GM10248 (cell line): ENCODE measurements around the gene CDH23.

Experiments used
- CTCF ChIA-PET: fragments of 300-600 bp; sonication (Branson Sonifier 250); formaldehyde crosslinking; extraction: SDS; loops from one replicate; lab custom pipeline; 2021; ENCODE audit warnings: antibody characterized with exemption; lab: Yijun Ruan, JAX
- POLR2A ChIA-PET: fragments of 350-650 bp; sonication (Branson Sonifier 250); formaldehyde crosslinking; extraction: SDS; loops from one replicate; lab custom pipeline; 2020; ENCODE audit warnings: antibody characterized with exemption; lab: Yijun Ruan, JAX
- DNase-seq: peaks from one replicate; pipeline ENCODE4 v3.0.0; 2012; ENCODE audit errors: extremely low spot score
- TF ChIP-seq, protein P1 (sequence below): IDR thresholded peaks from 2 replicates; pipeline ENCODE4 v1.5.1; 2012; ENCODE audit warnings: mild to moderate bottlenecking, low read depth; ENCODE audit errors: extremely low read depth, missing control alignments, control extremely low read depth

The CDH23 gene

DNA sequence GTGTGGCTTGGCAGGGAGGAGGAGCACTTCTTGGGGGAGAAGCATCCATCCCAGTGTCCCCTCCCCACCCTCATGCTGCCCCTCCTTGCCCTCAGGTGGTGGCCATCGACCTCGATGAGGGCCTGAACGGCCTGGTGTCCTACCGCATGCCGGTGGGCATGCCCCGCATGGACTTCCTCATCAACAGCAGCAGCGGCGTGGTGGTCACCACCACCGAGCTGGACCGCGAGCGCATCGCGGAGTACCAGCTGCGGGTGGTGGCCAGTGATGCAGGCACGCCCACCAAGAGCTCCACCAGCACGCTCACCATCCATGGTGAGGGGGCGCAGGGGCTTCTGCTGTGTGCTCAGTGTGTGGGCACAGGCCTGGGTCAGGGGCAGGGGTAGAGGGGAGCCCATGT, 308.1 kb downstream of the CDH23 start:
- DNase-seq, result no peak
- TF ChIP-seq, protein P1, sequence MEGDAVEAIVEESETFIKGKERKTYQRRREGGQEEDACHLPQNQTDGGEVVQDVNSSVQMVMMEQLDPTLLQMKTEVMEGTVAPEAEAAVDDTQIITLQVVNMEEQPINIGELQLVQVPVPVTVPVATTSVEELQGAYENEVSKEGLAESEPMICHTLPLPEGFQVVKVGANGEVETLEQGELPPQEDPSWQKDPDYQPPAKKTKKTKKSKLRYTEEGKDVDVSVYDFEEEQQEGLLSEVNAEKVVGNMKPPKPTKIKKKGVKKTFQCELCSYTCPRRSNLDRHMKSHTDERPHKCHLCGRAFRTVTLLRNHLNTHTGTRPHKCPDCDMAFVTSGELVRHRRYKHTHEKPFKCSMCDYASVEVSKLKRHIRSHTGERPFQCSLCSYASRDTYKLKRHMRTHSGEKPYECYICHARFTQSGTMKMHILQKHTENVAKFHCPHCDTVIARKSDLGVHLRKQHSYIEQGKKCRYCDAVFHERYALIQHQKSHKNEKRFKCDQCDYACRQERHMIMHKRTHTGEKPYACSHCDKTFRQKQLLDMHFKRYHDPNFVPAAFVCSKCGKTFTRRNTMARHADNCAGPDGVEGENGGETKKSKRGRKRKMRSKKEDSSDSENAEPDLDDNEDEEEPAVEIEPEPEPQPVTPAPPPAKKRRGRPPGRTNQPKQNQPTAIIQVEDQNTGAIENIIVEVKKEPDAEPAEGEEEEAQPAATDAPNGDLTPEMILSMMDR, result no peak
- POLR2A ChIA-PET, result no interaction called here
- CTCF ChIA-PET, result interaction anchor here (0.8 to 11.1 kb wide), 9 partner anchors 10 to 385 kb away, joined by 3 to 168 read pairs (median 4); partner anchors contain the start of gene SLC29A3

- POLR2A ChIA-PET, result no interaction called here
- TF ChIP-seq, protein P1, result no peak
- DNase-seq, result no peak
- CTCF ChIA-PET, result interaction anchor here (0.6 to 11.1 kb wide), 10 partner anchors 9 to 388 kb away, joined by 3 to 168 read pairs (median 8); partner anchors contain the start of gene SLC29A3
Observed at GRCh38 chr10:71705582-71705981, 308.9 kb downstream of the CDH23 start.

DNA sequence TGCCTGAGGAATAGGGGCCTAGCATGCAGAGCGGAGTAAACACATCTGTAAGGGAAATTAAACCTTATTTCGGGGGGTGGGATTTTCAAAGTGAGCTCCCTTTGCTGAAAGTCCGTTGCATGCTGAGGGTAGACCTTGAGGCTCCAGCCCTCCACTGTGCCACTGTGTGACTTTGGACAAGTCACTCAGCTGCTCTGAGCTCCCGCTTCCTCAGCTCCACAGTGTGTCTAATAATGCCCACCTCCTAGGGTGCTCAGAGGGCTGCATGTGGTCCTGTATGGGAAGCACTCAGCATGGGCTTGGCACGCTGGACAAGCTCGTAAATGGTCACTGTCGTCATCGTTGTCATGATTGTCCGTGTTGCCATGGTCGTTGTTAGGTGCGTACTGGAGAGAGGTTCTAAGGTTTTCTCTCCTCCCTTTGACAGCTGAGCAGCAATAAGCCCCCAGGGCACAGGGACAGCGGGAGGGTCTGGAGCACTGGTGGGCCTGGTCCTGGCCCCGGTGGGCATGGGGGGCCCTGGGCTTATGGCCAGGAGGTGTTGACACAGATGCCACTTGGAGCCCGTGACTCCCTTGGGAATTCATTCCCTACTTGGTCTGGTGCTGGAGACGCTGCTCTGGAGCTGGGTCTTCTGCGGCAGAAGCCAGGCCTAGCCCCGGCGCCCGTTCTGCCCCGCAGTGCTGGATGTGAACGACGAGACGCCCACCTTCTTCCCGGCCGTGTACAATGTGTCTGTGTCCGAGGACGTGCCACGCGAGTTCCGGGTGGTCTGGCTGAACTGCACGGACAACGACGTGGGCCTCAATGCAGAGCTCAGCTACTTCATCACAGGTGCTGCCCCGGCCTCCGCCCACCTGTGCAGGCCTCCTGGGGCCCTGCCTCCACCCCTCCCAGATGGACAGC, 309.7 kb downstream of the CDH23 start:
- POLR2A ChIA-PET, result interaction anchor here (0.5 kb wide), 1 partner anchor 22 kb away, joined by 5 read pairs; no protein-coding TSS in a partner anchor
- CTCF ChIA-PET, result interaction anchor here (0.6 to 11.1 kb wide), 19 partner anchors 8 to 389 kb away, joined by 3 to 168 read pairs (median 5); partner anchors contain the start of genes SLC29A3 and VSIR
- DNase-seq, result no peak
- TF ChIP-seq, protein P1, result no peak

GRCh38 chr10:71707240-71707789, 310.6 kb downstream of the CDH23 start:
- ChIA-PET POLR2A (interaction anchor here (0.5 kb wide), 1 partner anchor 21 kb away, joined by 5 read pairs; no protein-coding TSS in a partner anchor), CTCF (interaction anchor here (1.0 to 11.1 kb wide), 31 partner anchors 10 to 403 kb away, joined by 3 to 168 read pairs (median 7); partner anchors contain the start of genes C10orf105, SLC29A3 and VSIR)
- DNase-seq, result no peak
- TF ChIP-seq, protein P1, result no peak

DNA sequence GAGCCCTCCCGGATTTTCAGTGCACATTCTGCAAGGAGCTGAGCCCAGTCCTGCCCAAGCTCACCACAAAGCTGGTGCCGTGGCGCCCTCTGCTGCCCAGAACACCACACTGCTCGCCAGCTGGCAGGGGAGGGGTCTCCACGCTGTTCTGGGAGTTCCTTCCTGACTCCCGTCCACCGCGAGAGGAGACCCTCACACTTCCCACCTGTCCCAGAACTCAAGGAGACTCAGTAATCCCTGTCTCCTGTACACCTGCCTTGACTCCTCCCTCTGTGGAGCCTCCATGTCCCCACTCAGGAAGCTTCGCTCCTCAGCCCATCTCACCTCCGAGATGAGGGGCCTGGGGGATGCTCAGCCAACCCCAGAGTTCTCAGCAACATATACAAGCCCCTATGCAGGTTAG, 311.6 kb downstream of the CDH23 start:
- TF ChIP-seq, protein P1, result peak; percentile 87
- peak; percentile 78 for DNase-seq
- CTCF ChIA-PET, result interaction anchor here (0.6 to 11.1 kb wide), 53 partner anchors 9 to 406 kb away, joined by 3 to 168 read pairs (median 5); partner anchors contain the start of genes C10orf105, SLC29A3 and VSIR
- POLR2A ChIA-PET, result no interaction called here
